Smooth muscle cell (in vitro differentiated cells): ENCODE results near the gene CDCA7L. TPM values are rescaled to one million over a fixed set of nuclear protein-coding genes. Genes with fewer than 3 reads are reported as not detected.

Experiments
- DNase-seq: peaks from one replicate; lab custom pipeline; 2025; ENCODE audit not compliant: unreplicated experiment; lab: John Stamatoyannopoulos, UW
- H2AFZ ChIP-seq: fragments of 200-600 bp; sonication (generic); 2 replicates; pipeline ENCODE4 v1.6.0; 2016; ENCODE audit warnings: antibody characterized with exemption, low read depth, mild to moderate bottlenecking
- H3F3A ChIP-seq: fragments of 200-600 bp; sonication (generic); 2 replicates; pipeline ENCODE4 v1.6.0; 2017; ENCODE audit warnings: antibody characterized with exemption, low read depth
- H3K27ac ChIP-seq: fragments of 200-600 bp; sonication (generic); 2 replicates; pipeline ENCODE4 v1.5.1; 2016; ENCODE audit warnings: low read depth, mild to moderate bottlenecking
- H3K27me3 ChIP-seq: fragments of 200-600 bp; sonication (generic); 2 replicates; pipeline ENCODE4 v1.6.1; 2016; ENCODE audit warnings: low read depth, mild to moderate bottlenecking
- H3K36me3 ChIP-seq: fragments of 200-600 bp; sonication (generic); 2 replicates; pipeline ENCODE4 v1.5.1; 2016; ENCODE audit warnings: low read depth
- H3K4me1 ChIP-seq: fragments of 200-600 bp; sonication (generic); 2 replicates; pipeline ENCODE4 v1.5.1; 2016; ENCODE audit warnings: low read depth
- H3K4me2 ChIP-seq: fragments of 200-600 bp; sonication (generic); 2 replicates; pipeline ENCODE4 v1.6.0; 2016; ENCODE audit warnings: mild to moderate bottlenecking
- H3K4me3 ChIP-seq: fragments of 200-600 bp; sonication (generic); 2 replicates; pipeline ENCODE4 v1.5.1; 2016; ENCODE audit warnings: mild to moderate bottlenecking
- H3K79me2 ChIP-seq: fragments of 200-600 bp; sonication (generic); 2 replicates; pipeline ENCODE4 v1.6.0; 2016; ENCODE audit warnings: low read depth, mild to moderate bottlenecking
- H3K9ac ChIP-seq: fragments of 200-600 bp; sonication (generic); 2 replicates; pipeline ENCODE4 v1.6.0; 2016; ENCODE audit warnings: low read depth
- H3K9me3 ChIP-seq: fragments of 200-600 bp; sonication (generic); replicated peaks from 2 replicates; pipeline ENCODE4 v1.5.1; 2016; ENCODE audit warnings: low read depth
- H4K20me1 ChIP-seq: fragments of 200-600 bp; sonication (generic); 2 replicates; pipeline ENCODE4 v1.6.0; 2016; ENCODE audit warnings: low read depth
- WGBS: methylation state at CpG from one replicate; pipeline ENCODE4 v1.1.7; 2016; ENCODE audit warnings: low lambda C conversion rate; 5-methylcytosine and 5-hydroxymethylcytosine counted together
- polyA plus RNA-seq: library from polyadenylated mRNA; unstranded; fragments of >200 nt; fragmentation: Nextera tagmentation; extraction: Ambion mirVana; gene quantifications from 2 replicates; pipeline ENCODE4 v1.2.1, GENCODE V29; 2016
- total RNA-seq: library from RNA; depleted of rRNA; stranded (reverse); fragments of >200 nt; gene quantifications from 2 replicates; pipeline ENCODE4 v1.2.3, GENCODE V29; 2014
- TF ChIP-seq, protein P1 (sequence below): fragments of 200-600 bp; sonication (generic); IDR thresholded peaks from 2 replicates; pipeline ENCODE4 v1.5.1; 2017; ENCODE audit warnings: borderline replicate concordance, mild to moderate bottlenecking, antibody characterized with exemption; ENCODE audit not compliant: insufficient read depth, poor library complexity, severe bottlenecking

The CDCA7L gene
- total and polyA plus RNA-seq, 2 experiments from 2014 or later, result 9.3 to 13.9 TPM

DNA sequence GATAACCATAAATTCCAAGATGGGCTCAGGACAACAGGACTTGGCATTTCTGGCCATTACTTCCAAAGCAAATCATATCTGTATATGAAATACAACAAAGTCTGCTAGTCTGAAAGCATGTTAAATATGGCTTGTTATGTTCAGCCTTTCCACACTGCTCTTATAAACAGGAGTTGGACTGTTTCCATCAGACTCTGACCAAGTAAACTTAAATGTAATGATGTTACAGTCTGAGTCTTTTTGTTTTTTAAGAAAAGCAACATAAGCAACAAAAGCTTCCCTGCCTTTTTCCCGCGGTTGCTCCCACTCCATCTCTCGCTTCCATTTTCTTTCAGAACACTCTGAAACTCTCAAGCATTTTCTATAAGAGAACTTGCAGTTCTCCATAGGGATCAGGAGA lies 8.1 kb upstream of the CDCA7L start:
- H3K9me3 ChIP-seq, result no peaks in the 10 kb centered on the region
- H3K79me2 ChIP-seq, result no peaks in the 10 kb centered on the region
- H4K20me1 ChIP-seq, result no peaks in the 10 kb centered on the region
- TF ChIP-seq, protein P1, sequence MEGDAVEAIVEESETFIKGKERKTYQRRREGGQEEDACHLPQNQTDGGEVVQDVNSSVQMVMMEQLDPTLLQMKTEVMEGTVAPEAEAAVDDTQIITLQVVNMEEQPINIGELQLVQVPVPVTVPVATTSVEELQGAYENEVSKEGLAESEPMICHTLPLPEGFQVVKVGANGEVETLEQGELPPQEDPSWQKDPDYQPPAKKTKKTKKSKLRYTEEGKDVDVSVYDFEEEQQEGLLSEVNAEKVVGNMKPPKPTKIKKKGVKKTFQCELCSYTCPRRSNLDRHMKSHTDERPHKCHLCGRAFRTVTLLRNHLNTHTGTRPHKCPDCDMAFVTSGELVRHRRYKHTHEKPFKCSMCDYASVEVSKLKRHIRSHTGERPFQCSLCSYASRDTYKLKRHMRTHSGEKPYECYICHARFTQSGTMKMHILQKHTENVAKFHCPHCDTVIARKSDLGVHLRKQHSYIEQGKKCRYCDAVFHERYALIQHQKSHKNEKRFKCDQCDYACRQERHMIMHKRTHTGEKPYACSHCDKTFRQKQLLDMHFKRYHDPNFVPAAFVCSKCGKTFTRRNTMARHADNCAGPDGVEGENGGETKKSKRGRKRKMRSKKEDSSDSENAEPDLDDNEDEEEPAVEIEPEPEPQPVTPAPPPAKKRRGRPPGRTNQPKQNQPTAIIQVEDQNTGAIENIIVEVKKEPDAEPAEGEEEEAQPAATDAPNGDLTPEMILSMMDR, result no peak
- no peak overlapping the region for H3K4me2 ChIP-seq
- H3K27ac ChIP-seq, result no peak overlapping the region
- no peak overlapping the region for H3K4me3 ChIP-seq
- H2AFZ ChIP-seq, result no peak overlapping the region
- DNase-seq, result no peak
- H3K27me3 ChIP-seq, result peaks cover 41% of the 10 kb centered on the region
- H3K9ac ChIP-seq, result no peak overlapping the region
- WGBS, result 93% methylated on average over 3 of the region's 3 CpGs
- H3F3A ChIP-seq, result no peaks in the 10 kb centered on the region
- no peaks in the 10 kb centered on the region for H3K36me3 ChIP-seq
- peaks cover 5% of the 10 kb centered on the region for H3K4me1 ChIP-seq

DNA sequence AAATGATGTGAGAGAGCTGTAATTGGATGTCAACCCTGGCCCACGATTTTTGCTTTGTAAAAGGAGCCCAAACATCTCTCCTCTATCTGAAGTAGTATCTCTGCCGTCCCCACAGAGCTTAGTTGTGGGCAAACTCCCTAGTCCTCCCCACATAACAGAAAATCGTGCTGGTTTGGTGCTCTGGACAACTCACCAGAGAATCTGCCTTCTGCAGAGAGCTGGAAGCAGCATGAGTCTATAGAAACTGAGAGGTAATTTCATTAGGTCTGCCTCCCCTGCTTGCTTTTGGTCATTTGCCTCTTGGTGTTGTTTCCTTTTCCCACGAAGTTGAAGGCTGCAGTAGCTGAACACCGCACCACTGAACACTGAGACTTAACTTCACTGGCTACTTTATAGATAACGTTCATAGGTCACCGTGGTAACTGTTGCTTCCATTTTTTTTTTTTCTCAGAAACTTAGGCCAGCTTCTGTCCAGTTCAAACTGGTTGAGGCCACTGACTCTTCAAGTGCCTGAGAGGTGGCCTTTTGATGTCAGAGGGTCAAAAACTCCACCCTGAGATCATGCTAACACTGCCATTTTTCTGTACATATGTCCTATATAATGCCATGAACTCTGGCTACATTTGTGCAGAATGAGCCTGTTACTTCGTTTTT lies 3.3 kb upstream of the CDCA7L start:
- H2AFZ ChIP-seq, result no peak overlapping the region

DNA sequence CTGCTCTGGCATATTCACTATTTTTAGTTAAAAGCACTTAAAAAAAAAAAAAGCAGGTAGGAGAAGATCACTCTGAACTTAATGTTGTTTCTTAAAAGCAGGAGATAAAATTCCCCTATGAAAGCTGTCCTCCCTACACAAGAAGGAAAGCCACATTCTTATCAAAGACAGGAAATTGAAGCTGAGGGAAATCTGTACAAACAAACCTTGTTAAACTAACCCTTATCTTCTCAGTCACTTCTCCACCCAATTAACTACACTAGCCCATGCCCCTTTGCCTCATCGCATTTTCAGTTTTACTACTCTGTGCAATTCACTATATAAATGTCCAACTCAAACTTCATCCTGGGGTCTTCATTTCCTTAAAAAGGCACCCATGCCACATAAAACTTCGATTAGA lies 2.7 kb upstream of the CDCA7L start:
- no peak for DNase-seq
- TF ChIP-seq, protein P1, result no peak
- Histone ChIP-seq H4K20me1 (no peaks in the 10 kb centered on the region), H3F3A (peaks cover 2% of the 10 kb centered on the region), H3K36me3 (no peaks in the 10 kb centered on the region), H3K4me1 (peaks cover 16% of the 10 kb centered on the region), H3K27me3 (peaks cover 37% of the 10 kb centered on the region), H3K4me3 (no peak overlapping the region), H3K9ac (no peak overlapping the region), H3K79me2 (no peaks in the 10 kb centered on the region), H3K27ac (no peak overlapping the region), H2AFZ (no peak overlapping the region), H3K9me3 (no peaks in the 10 kb centered on the region), H3K4me2 (peak overlapping the region; percentile 58)
- WGBS, result 26% methylated on average over 2 of the region's 2 CpGs

More for the DNA sequence above, 3.3 kb upstream of the CDCA7L start:
- Histone ChIP-seq H3F3A (no peaks in the 10 kb centered on the region), H3K9me3 (no peaks in the 10 kb centered on the region), H3K9ac (no peak overlapping the region), H3K4me1 (peaks cover 16% of the 10 kb centered on the region), H3K36me3 (no peaks in the 10 kb centered on the region), H3K27ac (no peak overlapping the region), H3K79me2 (no peaks in the 10 kb centered on the region), H3K27me3 (peaks cover 37% of the 10 kb centered on the region), H3K4me3 (no peak overlapping the region), H3K4me2 (peak overlapping the region; percentile 58), H4K20me1 (no peaks in the 10 kb centered on the region)
- TF ChIP-seq, protein P1, result no peak
- 28% methylated on average over 8 of the region's 8 CpGs for WGBS
- no peak for DNase-seq

DNA sequence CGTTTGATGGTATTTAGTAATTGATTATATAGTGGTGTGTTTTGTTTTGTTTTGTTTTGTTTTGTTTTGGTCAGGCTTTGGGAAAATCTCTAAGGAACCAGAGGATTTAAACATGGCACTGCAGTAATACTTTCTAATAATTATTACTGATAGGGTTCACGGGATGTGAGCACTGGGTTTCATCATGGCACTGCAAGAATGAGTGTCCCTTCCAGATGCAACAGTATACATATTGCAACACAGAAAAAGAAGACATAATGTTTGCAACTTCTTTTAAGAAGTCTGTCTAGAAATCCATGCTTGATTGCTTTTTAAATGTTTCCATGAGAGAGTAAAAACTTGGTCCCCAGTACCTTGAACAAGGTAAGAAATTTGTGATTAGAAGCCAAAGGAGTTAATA lies 2.2 kb upstream of the CDCA7L start:
- Histone ChIP-seq H3K36me3 (no peaks in the 10 kb centered on the region), H3K4me2 (peak overlapping the region; percentile 58), H2AFZ (no peak overlapping the region), H3K9ac (no peak overlapping the region), H3K27ac (no peak overlapping the region), H3K4me3 (no peak overlapping the region), H3F3A (peaks cover 3% of the 10 kb centered on the region), H3K9me3 (no peaks in the 10 kb centered on the region), H3K79me2 (no peaks in the 10 kb centered on the region), H4K20me1 (no peaks in the 10 kb centered on the region), H3K4me1 (peaks cover 16% of the 10 kb centered on the region), H3K27me3 (peaks cover 36% of the 10 kb centered on the region)
- 24% methylated on average over 2 of the region's 2 CpGs for WGBS
- TF ChIP-seq, protein P1, result no peak
- no peak for DNase-seq
